Mesenchymal stem cell (in vitro differentiated cells and primary cell): Measurements from ENCODE around the gene RCBTB2.

ENCODE experiments used
- DNase-seq: peaks from one replicate; pipeline ENCODE4 v3.0.0-alpha.2; 2013
- H2AFZ ChIP-seq: one replicate; pipeline ENCODE4 v1.6.1; 2013; ENCODE audit warnings: low read depth, mild to moderate bottlenecking, control low read depth, inconsistent platforms, low read length, moderate library complexity
- H2AK5ac ChIP-seq: 2 replicates; pipeline ENCODE4 v1.6.1; 2013; ENCODE audit warnings: low read length, moderate library complexity, mild to moderate bottlenecking, inconsistent platforms; ENCODE audit not compliant: severe bottlenecking
- H2BK120ac ChIP-seq: one replicate; pipeline ENCODE4 v1.6.1; 2013; ENCODE audit warnings: low read depth, mild to moderate bottlenecking, inconsistent platforms, low read length, moderate library complexity
- H2BK12ac ChIP-seq, 2 experiments: one replicate each; pipeline ENCODE4 v1.6.1; 2013; ENCODE audit warnings: inconsistent platforms in 2 of 2, low read length in 2 of 2, mild to moderate bottlenecking in 2 of 2, moderate library complexity in 2 of 2, control low read depth in 1 of 2
- H2BK15ac ChIP-seq: one replicate; pipeline ENCODE4 v1.6.1; 2013; ENCODE audit warnings: mild to moderate bottlenecking, low read depth, inconsistent platforms; ENCODE audit not compliant: poor library complexity, severe bottlenecking
- H2BK5ac ChIP-seq: 2 replicates; pipeline ENCODE4 v1.6.1; 2013; ENCODE audit warnings: low read depth, mild to moderate bottlenecking, low read length, control low read depth, inconsistent platforms; ENCODE audit not compliant: poor library complexity, severe bottlenecking
- H3K14ac ChIP-seq, 2 experiments: one replicate each; pipeline ENCODE4 v1.6.1; 2013; ENCODE audit warnings: inconsistent platforms in 2 of 2, low read length in 2 of 2, control low read depth in 1 of 2, mild to moderate bottlenecking in 1 of 2, moderate library complexity in 1 of 2
- H3K18ac ChIP-seq, 2 experiments: one replicate each; pipeline ENCODE4 v1.6.1; 2013; ENCODE audit warnings: inconsistent platforms in 2 of 2, low read length in 2 of 2, control low read depth in 1 of 2, low read depth in 1 of 2, mild to moderate bottlenecking in 1 of 2
- H3K23ac ChIP-seq, 2 experiments: one replicate each; pipeline ENCODE4 v1.6.1; 2013; ENCODE audit warnings: inconsistent platforms in 2 of 2, low read length in 2 of 2, mild to moderate bottlenecking in 2 of 2, moderate library complexity in 2 of 2, control low read depth in 1 of 2
- H3K27ac ChIP-seq: 2 replicates; pipeline ENCODE4 v1.5.1; 2013; ENCODE audit warnings: mild to moderate bottlenecking, moderate library complexity, low read length, control low read depth, inconsistent platforms; ENCODE audit not compliant: poor library complexity, severe bottlenecking
- H3K27me3 ChIP-seq, 2 experiments: 2 replicates each; pipeline versions ENCODE4 v1.6.1 to v1.7.0; 2013; ENCODE audit warnings: low read length in 2 of 2, mild to moderate bottlenecking in 2 of 2, moderate library complexity in 2 of 2, control low read depth in 1 of 2, inconsistent platforms in 1 of 2; ENCODE audit not compliant: control insufficient read depth in 1 of 2, insufficient read depth in 1 of 2
- H3K36me3 ChIP-seq, 2 experiments: 2 replicates each; pipeline versions ENCODE4 v1.6.1 to v1.7.0; 2013; ENCODE audit warnings: low read length in 2 of 2, control low read depth in 1 of 2, inconsistent platforms in 1 of 2, low read depth in 1 of 2, mild to moderate bottlenecking in 1 of 2; ENCODE audit not compliant: insufficient read depth in 2 of 2, control insufficient read depth in 1 of 2
- H3K4ac ChIP-seq, 2 experiments: one replicate each; pipeline ENCODE4 v1.6.1; 2013; ENCODE audit warnings: inconsistent platforms in 2 of 2, low read length in 2 of 2, mild to moderate bottlenecking in 2 of 2, moderate library complexity in 2 of 2, control low read depth in 1 of 2, low read depth in 1 of 2
- H3K4me1 ChIP-seq: 2 replicates; pipeline ENCODE4 v1.6.1; 2013; ENCODE audit warnings: low read depth, low read length, control low read depth; ENCODE audit not compliant: control insufficient read depth, insufficient read depth
- H3K4me2 ChIP-seq: 2 replicates; pipeline ENCODE4 v1.6.1; 2013; ENCODE audit warnings: low read length, mild to moderate bottlenecking, inconsistent platforms; ENCODE audit not compliant: poor library complexity, severe bottlenecking
- H3K4me3 ChIP-seq, 2 experiments: 2 replicates each; pipeline versions ENCODE4 v1.5.1 to v1.7.0; 2013; ENCODE audit warnings: low read length in 2 of 2, mild to moderate bottlenecking in 2 of 2, control low read depth in 1 of 2, low read depth in 1 of 2; ENCODE audit not compliant: insufficient read depth in 1 of 2
- H3K79me1 ChIP-seq: replicated peaks from 2 replicates; pipeline ENCODE4 v1.6.1; 2013; ENCODE audit warnings: mild to moderate bottlenecking, control low read depth, low read length, inconsistent platforms; ENCODE audit not compliant: poor library complexity, severe bottlenecking
- H3K9ac ChIP-seq: 2 replicates; pipeline ENCODE4 v1.7.0; 2013; ENCODE audit warnings: mild to moderate bottlenecking, low read length, moderate library complexity
- H3K9me3 ChIP-seq: 2 replicates; pipeline ENCODE4 v1.7.0; 2013; ENCODE audit warnings: mild to moderate bottlenecking, low read length; ENCODE audit not compliant: control insufficient read depth
- H4K8ac ChIP-seq: one replicate; pipeline ENCODE4 v1.6.1; 2013; ENCODE audit warnings: inconsistent platforms, mild to moderate bottlenecking, low read length, moderate library complexity
- H4K91ac ChIP-seq: one replicate; pipeline ENCODE4 v1.6.1; 2013; ENCODE audit warnings: mild to moderate bottlenecking, low read length, inconsistent platforms
- WGBS: methylation state at CpG from one replicate; pipeline ENCODE4 v1.1.7; 2013; ENCODE audit warnings: mixed read lengths; 5-methylcytosine and 5-hydroxymethylcytosine counted together

The RCBTB2 gene

GRCh38 chr13:48443442-48444208 is 89.3 kb downstream of the RCBTB2 start:
- no peak for DNase-seq

More at GRCh38 chr13:48443442-48444208, 89.3 kb downstream of the RCBTB2 start:
- WGBS: no CpG with 5 or more reads among the region's 1 CpG
- Histone ChIP-seq H3K9ac (peak overlapping the region; percentile 31), H2AFZ (no peak overlapping the region), H2BK15ac (no peak overlapping the region), H3K27me3 (no peaks in the 10 kb centered on the region), H3K4me2 (no peak overlapping the region), H2AK5ac (no peak overlapping the region), H3K4ac (no peak overlapping the region), H3K4me1 (no peaks in the 10 kb centered on the region), H4K91ac (no peak overlapping the region), H3K27ac (no peak overlapping the region), H2BK12ac (no peak overlapping the region), H4K8ac (no peak overlapping the region), H3K14ac (no peak overlapping the region), H3K36me3 (no peaks in the 10 kb centered on the region), H3K4me3 (no peak overlapping the region), H3K18ac (no peak overlapping the region), H2BK5ac (no peak overlapping the region), H3K79me1 (peaks cover 5% of the 10 kb centered on the region), H3K23ac (no peak overlapping the region), H2BK120ac (no peak overlapping the region), H3K9me3 (no peaks in the 10 kb centered on the region)
